GM19438 (cell line): ENCODE measurements around the gene NMT2.
A peak's percentile ranks its signal among the peaks of the same experiment; 100 is the strongest.
"Not testable (repeated sequence)": the region's sequence is repeated elsewhere in the genome, so short reads cannot be mapped to it uniquely, and the experiment has no call there.

Source experiments
- ATAC-seq: cut with Tn5 transposase; IDR thresholded peaks from one replicate; pipeline ENCODE4 v1.9.1; 2021; ENCODE audit warnings: low read depth; ENCODE audit not compliant: unreplicated experiment

Gene NMT2

GRCh38 chr10:15168291-15168785 is at the start of gene NMT2:
NMT2 (minus strand) TSS chr10:15168693; CDS start chr10:15168612, 81 bp downstream.
- ATAC-seq: peak; percentile 90

GRCh38 chr10:15216700-15217099 is 48.2 kb upstream of the NMT2 start:
- ATAC-seq: no peak

GRCh38 chr10:15214237-15214636 is 45.7 kb upstream of the NMT2 start:
- no peak for ATAC-seq

GRCh38 chr10:15213461-15213861 is 45.0 kb upstream of the NMT2 start:
- no peak for ATAC-seq

- ATAC-seq: no peak
Measured at GRCh38 chr10:15211464-15211979, 43.0 kb upstream of the NMT2 start.

GRCh38 chr10:15210521-15210920 is 42.0 kb upstream of the NMT2 start:
- ATAC-seq: no peak

- peak; percentile 60 for ATAC-seq
Measured at GRCh38 chr10:15209827-15210509, 41.5 kb upstream of the NMT2 start.

GRCh38 chr10:15208221-15208620 is 39.7 kb upstream of the NMT2 start:
- no peak for ATAC-seq

GRCh38 chr10:15207410-15207809 is 38.9 kb upstream of the NMT2 start:
- ATAC-seq: not testable (repeated sequence)

GRCh38 chr10:15202639-15203038 is 34.1 kb upstream of the NMT2 start:
- ATAC-seq: no peak

GRCh38 chr10:15202301-15202621 is 33.8 kb upstream of the NMT2 start:
- ATAC-seq: not testable (repeated sequence)

- no peak for ATAC-seq
Measured at GRCh38 chr10:15201589-15202300, 33.3 kb upstream of the NMT2 start.

- no peak for ATAC-seq
Measured at GRCh38 chr10:15200626-15201025, 32.1 kb upstream of the NMT2 start.

- ATAC-seq: no peak
Measured at GRCh38 chr10:15197911-15198310, 29.4 kb upstream of the NMT2 start.

- no peak for ATAC-seq
Measured at GRCh38 chr10:15197276-15197675, 28.8 kb upstream of the NMT2 start.

- ATAC-seq: no peak
Measured at GRCh38 chr10:15196021-15196834, 27.7 kb upstream of the NMT2 start.

- ATAC-seq: no peak
Measured at GRCh38 chr10:15189133-15189885, 20.8 kb upstream of the NMT2 start.

- no peak for ATAC-seq
Measured at GRCh38 chr10:15188603-15189002, 20.1 kb upstream of the NMT2 start.

- ATAC-seq: no peak
Measured at GRCh38 chr10:15183689-15184481, 15.4 kb upstream of the NMT2 start.
